Left renal cortex interstitium (tissue), 4 donors: ENCODE measurements around the gene KRT13. TPM values are rescaled to one million over a fixed set of nuclear protein-coding genes. Genes with fewer than 3 reads are reported as not detected.
A peak's percentile ranks its signal among the peaks of the same experiment; 100 is the strongest.

Source experiments
- DNase-seq, 4 donors: peaks; one replicate each; pipeline ENCODE4 v3.0.0-alpha.2; 2013; ENCODE audit warnings: low read depth in 4 of 4, low spot score in 2 of 4, missing footprints in 1 of 4
- polyA plus RNA-seq, 4 donors: library from polyadenylated mRNA; unstranded; fragments of 120-200 nt; gene quantifications; one replicate each; pipeline ENCODE4 v1.2.1, GENCODE V29; 2013; ENCODE audit not compliant: insufficient read length in 4 of 4

KRT13 gene
- polyA plus RNA-seq, 4 donors: 0.31 to 0.93 (median 0.40) TPM

DNA sequence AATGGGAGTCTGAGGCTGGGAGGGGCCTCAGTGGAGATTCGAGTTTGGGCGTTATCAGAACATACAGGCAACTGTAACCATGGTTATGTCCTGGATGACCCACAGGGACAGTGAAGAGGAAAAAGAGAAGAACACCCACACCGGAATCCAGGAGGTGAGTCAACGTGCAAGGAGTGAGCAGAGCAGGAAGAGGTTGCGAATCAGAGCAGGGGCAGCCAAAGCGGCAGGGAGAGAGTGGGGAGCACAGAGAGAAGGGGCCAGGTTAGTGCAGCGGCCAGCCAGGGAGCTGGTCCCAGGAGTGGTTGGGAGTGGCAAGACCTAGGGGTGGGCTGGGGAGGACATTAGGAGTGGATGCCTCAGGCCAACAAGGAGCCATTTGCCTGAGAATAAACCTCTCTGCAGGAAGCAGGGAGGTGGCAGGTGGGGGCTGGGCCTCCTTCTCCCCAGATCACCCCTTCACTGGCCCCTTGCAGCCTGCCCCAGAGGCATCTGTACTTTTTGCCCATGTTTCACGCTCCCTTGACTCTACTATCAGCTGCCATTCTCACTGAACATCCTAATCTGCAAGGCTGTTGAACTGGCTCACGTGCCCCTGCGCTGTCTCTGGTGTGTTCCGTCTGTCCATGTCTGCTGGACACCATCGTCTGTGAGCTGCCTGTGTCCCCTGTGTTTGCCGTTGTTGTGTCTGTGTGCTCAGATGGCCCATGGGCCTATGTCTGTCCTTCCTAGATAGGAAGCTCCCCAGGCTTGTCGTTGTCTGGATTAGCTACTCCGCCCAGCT lies 5.1 kb downstream of the KRT13 start:
- DNase-seq: no peak

DNA sequence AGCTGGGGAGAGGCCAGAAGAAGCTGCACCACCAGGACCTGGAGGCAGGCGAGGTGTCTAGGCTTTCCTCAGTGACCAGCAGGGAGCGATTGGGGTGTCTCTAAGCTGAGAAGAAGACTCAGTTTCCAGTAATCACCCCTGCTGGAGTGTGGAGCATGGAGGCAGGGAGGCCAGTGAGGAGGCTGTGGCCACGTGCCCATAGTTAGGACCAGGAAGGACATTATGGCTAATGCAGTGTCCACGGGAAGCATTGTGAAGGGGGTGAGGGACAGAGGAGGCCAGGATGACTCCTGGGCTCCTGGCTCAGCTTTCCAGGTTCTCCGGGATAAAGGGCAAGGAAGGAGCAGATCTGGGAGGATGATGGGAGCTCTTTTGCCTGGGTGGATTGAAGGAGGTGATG lies 5.7 kb downstream of the KRT13 start:
- DNase-seq: no peak

DNA sequence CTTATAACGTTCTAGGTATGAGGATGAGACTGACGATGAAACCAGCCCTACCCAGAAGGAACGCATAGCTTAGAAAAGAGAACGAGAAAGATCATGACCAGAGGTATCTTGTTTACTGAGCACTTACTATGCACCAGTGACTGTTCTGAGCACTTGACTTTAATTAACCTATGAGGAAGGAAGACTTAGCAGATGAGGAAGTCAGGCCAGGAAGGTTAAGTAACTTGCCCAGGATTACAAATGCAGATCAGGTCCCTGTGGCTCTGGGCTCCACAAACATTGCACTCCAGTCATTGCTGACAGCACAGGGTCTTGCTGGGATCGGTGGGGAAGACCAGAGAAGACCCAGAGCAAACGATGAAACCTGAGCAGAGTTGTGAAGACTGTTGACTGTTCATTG lies 7.1 kb downstream of the KRT13 start:
- DNase-seq: no peak

DNA sequence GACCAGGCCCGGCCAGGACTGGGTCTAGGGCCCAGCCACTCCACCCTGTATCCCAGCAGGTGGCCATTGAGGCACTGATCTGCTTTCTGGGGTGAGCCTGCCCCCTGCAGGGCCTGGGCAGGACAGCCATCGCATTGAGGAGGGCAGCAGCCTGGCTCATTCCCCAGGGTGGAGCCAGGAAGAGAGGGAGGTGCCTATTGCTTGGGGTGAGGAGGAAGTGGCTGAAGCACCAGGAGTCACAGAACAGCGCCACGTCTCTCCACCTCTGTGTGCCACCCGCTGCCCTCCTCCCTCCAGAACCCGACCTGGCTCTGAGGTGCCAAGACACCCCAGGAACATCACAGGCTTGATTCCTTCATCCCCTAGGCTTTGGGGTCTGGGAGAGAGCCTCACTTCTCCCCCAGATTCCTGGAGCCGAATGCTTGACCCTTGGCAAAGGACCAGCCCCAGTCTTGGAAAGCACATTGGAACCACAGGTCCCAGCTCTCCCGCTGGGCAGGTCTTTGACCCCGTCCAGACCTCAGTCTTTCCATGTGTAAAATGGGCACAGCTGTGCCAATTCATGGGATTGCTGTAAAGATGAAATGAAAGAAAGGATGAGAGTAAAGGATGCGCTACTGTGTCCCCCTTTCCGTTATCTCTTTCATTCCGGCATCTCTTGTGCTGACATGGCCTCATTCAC lies 8.5 kb downstream of the KRT13 start:
- DNase-seq: peak in 2 of 4 donors; percentile 21 to 48

DNA sequence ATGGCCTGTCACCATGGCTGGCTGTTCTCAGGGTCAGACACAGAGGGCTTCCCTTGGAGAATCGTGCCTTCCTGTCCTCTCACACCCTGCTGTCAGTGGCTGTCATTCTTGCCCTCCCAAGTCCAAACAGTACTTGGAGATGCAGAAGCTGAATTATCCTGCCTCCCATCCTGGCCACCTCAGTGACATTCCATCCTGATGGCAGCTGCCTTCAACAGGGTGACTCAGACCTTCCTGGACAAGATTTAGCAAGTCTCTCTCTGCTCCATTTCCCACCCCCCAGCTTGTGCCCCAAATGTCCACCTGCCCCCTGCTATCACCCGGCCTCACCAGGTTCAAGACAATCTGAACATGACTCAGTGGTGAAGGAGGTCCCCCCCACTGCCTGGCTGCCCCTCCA lies 10.9 kb downstream of the KRT13 start:
- no peak for DNase-seq

DNA sequence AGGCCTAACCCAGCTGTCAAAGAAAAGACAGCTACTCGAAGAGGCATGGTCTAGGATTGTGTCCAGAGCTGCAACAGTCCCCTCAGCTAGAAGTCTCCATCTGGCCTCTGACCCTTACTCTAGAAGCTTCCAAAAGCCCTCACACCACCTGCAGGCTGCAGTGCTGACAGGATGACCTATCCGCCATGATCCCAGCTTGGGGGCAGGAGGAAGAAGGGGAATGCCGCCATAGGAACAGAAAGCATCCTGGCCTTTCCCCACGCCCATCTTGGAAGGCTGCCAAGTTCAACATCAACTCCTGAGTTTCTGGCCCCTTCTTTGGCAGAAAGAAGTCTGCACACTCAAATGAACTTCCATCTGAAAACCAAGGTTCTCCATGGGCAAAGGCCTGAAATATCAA lies 12.6 kb downstream of the KRT13 start:
- DNase-seq: peak in 1 of 4 donors; percentile 36

DNA sequence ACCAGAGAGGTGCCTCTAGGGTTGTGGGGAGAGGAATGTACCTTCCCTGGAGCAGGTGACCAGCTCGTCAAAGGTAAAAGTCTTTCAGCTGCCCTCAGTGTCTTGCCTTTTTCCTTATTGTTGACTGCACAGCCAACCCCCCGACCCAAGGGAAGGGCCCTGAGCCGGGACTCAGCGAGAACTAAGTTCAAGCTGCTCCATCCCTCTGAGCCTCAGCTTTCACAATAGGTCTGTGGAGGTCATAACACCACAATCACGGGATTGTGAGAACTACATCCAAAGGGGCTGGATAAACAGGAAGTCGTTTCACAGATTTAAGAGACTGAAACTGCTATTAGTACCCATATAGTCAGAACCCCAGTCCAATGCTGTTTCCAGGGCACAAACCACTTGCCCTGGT lies 13.1 kb downstream of the KRT13 start:
- DNase-seq: no peak

DNA sequence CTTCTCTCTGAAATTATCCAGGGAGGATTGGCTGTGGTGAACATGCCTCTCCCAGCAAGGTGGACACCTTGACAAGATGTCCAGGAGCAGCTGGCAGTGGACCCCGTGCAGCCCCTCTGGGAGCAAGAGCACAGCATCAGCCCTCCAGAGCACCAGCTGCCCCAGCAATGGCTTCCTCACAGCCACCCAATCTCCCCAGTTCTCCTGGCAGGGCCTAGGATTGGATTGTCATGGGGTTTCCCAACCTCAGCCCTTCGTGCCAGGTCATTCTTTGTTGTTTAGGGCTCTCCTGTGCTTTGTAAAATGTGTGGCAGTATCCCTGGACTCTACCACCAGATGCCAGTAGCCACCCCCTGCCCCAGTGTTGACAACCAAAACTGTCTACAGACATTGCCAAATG lies 13.9 kb downstream of the KRT13 start:
- DNase-seq: no peak

DNA sequence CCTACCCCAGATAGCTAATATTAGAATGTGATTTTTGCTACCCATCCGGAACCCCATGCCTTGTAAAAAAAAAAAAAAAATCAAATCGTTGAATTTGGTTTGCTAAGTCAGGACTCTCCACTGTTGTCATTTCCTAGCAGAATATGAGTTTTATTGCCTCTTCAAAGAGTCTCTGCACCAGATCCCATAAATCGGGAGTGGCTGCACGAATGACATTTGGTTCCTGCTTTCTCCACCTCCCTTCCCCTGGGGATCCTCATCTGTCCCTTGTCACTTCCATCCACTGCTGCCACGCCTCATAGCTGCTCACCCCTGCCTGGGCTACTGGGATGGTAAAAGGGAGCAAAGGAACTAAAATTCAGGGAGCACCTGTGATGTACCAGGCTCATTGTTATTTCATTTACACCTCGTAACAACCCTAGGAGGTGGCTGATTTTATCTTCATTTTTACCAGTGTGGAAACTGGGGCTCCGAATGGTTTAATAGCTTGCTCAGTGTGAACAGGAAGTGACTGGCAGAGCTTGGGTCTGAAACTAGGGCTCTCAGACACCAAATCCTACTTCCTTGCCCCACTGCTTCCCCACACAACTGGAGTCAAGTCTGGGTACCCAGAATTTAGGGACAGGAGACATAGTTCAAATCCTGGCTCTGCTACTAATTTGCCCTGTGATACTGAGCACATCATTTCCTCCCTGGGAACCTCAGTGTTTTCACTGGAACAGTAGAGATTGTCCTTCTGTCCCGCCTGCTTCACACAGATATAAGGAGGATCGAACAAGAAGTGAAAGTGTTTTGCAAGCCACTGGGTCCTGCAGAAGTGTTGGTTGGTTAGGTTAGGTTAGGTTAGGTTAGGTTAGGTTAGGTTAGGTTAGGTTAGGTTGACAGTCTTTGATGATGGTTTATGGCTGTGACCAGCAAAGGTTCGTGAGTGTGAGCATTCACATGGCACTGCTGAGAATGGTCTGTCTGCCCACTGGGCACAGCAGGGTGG lies 15.1 kb downstream of the KRT13 start:
- DNase-seq: no peak

DNA sequence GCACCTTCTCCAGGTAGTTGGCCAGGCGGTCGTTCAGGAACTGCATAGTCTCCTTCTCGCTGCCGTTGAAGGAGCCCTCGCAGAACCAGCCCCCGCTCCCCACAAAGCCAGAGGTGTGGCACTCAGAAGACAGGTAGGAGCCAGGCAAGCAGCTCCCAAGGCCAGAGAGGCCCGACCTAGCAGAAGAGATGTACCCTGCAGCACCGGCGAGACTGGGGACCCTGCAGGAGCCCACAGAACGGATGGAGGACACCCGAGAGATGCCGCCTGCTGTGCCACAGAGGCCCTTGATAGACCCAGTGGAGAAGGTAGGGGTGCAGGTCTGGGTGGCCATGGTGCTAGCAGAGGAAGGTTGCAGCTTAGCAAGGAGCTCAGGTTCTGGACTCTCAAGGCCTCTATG lies 15.9 kb downstream of the KRT13 start, which contains the start of gene KRT36:
Gene KRT36 (minus strand): TSS at position 380 of the 400 bp plus-strand sequence. CDS start 46 bp downstream, at position 334.
- no peak for DNase-seq

DNA sequence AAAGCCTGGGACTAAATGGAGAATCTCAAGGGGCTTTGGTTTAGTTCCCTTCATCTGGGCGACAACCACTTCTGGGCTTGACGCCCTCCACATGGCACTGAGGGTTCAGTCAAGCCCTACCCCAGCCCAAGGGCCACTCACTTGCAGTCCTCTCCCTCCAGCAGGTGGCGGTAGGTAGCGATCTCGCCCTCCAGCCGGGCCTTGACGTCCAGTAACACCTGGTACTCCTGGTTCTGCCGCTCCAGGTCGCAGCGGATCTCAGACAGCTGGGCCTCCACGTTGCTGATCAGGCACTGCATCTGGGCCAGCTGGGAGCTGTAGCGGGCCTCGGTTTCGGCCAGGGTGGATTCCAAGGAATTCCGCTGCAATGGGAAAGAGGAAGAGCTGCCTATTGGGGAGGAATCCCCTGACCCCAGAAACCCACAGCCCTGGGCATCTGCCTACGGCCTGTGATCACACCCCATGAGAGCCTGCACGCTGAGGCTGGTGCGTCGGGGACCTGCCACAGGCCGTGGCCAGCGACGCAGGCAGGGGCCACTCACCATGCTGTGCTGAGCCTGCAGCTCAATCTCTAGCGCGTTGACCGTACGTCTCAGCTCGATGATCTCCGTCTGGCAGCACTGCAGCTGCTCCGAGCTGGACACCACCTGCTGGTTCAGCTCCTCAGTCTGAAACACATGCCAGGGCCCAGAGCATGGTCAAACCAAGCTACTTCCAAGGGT lies 18.4 kb downstream of the KRT13 start:
- no peak for DNase-seq

DNA sequence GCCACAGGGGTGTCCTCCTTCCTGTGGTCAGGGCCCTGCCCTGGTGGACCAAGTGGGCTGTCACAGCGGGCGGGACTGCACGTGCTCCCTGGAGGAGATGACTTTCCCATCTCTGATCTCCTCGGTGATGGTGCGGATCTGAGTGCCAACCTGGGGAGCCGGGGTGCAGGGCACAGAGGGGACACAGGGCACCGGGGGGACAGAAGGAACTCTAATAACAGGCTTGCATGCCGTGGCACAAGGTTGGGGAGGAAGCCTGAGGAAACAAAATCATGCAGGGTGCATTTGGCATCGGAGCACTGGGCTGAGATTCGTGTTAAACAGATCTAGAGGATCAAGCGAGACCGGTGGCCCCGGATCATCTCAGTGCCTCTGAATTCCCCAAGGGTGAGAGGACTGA lies 19.1 kb downstream of the KRT13 start:
- no peak for DNase-seq

DNA sequence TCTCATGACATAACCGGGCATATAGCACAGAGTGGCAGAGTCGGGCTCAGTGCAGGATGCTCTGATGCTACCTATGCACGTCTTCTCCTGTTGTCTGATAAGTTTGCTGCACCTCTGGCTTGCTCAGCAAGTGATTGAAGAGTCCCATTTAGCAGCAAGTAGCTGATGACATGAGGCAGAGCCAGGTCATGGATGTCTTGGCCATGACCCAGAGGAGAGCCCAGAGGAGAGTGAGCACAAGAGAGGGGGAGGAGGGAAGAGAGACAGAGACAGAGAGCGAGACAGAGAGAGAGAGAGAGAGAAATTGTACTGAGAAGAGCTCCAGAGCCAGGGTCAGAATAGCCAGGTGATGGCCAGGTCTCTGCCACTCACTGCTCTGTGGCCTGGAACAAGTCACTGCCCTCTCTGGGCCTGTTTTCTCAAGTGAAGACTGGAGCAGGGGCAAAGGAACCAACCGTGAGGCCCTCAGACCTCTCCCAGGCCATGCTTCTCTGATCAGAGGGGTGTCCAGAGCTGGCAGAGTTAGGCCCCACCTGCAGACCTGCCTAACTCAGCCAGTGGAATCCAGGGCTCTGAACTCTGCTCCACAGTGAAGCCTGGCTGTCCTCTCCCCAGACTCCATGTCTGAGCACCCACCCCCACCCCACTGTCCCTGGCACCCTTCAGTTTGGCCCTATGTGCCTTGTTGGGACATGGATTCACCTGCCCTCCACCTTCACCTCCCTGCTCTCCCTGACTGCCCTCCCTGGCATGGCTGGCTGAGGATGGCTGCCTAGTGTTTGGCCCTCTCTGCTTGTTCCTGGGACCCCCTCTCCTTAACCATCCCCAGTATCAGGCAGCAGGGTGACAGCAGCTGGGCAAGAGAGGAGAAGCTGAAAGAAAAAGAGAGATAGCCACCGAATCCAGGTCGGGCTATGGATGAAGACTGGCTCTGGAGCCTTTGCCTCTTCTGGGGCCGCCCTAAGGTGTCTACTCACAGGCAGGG lies 20.2 kb downstream of the KRT13 start:
- DNase-seq: no peak

DNA sequence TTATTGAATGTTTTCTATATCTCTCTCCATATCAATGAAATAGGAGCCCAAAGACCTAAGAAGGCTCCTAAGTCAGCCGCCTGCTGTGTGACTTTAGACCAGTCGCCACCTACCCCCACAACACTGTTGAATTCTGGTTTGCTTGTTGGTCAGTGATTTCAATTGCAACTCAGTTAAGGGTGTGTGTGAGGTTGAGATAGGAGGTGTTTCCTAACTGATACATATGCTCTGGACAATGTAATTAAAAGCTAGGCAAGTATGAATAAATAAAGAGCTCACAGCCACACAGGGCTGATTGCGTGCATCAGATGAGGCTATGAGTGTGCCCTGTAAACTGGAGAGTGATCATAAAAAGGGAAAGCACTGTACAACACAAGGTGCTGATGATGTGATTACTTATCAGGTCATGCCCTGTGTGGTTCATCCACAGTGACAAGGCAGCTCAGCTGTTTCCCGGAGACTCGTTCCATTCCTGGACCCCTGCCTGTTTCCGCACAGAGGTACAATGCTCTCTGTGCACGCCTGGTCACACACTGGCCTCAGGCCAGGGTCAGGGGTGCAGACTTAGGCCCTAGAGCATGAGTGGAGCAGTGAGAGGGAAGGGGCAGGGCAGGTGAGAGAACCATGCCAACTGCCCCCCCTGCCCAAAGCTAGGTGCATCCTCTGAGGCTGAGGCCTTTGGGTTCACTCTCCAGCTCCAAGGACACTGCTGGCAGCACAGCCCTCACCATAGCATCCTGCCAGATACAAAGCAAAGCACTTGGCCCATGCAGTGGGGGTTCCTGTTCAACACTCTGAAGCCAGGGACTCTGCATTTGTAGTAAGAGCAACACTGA lies 21.2 kb downstream of the KRT13 start:
- DNase-seq: no peak

DNA sequence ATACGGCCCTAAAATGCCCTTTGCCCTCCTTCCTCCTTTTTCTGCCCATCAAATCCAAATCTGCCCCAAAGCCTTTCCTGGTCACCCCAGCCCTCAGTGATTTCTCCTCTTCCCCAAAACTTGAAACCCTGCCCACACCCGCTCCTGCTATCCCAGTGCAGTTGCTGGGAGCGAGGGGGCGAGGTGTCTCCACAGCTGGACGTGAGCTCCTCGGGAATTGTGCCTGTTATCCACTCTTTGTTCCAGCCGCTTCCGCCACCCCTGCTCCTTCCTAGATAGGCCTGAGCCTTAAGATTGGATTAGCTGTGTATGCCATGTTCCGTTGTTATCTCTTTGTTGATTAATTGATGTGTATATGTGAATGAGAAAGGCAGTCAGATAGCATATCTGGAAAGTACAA lies 21.9 kb downstream of the KRT13 start:
- DNase-seq: no peak

DNA sequence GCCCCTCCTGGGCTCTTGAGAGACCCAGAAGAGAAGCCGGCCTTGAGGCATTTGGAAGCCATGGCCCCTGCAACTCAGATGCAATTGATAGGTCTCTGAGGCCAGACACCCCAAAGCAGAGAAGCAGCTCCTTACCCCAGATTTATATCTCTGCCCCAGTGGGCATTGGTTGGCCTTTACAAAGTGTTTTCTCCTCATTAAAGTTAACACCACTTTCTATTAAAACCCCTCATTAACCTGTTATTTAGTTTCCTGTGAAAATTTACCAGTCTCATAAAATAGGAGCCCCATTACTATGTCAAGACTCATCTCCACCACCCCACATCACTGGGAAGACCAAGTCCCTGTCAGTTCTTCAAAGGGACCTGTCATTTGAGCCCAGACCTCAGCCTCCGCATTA lies 24.4 kb downstream of the KRT13 start, which contains the start of gene KRT35:
Gene KRT35 (minus strand): TSS at position 116 of the 400 bp plus-strand sequence. CDS start 54 bp downstream, at position 62.
- DNase-seq: peak in 2 of 4 donors; percentile 13 to 14

DNA sequence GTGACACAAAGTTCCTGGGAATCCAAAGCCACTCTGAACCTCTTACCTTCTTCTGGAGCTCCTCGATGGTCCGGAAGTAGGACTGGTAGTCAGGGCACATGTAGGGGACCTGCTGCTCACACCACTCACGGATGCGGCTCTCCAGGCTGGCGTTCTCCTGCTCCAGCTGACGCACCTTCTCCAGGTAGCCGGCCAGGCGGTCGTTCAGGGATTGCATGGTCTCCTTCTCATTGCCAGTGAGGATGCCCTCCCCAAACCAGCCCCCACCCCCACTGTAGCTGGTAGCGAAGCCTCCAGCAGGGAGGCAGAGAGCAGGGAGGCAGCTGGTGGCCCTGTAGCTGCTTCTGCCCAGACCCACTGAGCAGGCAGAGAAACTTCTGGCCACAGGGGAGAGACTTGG lies 24.8 kb downstream of the KRT13 start:
- no peak for DNase-seq

DNA sequence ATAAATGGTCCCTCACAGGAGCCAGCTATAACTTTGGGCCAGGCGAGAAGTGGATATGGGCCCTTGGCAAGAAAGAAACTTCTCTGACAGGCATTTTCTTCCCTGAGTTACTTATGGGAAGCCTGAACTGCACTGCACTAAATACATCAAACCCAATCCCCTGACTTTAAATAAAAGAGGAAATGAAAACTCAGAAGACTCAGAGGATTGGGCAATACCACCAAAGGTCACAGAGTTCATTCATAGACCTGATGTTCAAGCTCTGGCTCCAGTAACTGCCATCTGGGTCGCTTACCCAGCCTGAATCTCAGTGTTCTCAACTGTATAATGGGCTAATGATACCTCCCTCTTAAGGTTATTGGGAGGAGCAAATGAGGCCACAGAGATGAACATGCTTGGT lies 25.3 kb downstream of the KRT13 start:
- DNase-seq: no peak
